ENCODE data around the gene TSNAX. TPM values are rescaled to one million over a fixed set of nuclear protein-coding genes. Genes with fewer than 3 reads are reported as not detected.

Gene TSNAX
- total RNA-seq, 1 experiment from 2014 or later: 36.3 TPM

DNA sequence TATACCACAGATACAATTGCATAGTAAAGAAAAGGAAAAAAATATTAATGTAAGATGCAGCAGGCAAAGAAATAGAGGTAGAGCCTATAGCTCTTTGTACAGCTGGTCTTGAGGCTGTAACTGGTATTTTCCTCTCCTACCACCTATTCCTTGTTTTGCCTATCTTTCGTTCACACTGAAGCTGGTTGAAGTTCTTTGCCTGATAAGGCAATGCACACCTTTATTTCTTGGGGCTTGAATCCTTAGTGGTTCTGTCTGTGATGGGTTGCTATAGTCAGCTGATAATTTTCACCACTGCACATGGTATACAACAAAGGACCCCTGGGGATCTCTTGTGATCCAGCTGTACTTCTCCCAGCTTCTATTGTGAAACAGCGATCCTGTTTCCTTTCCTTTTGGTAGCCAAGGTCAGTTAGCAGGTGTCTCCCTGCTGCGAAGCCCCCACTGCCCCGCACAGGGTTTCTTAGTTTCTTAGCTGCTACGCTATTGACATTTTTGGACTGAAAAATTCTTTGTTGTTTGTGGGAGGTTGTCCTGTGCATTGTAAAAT lies 9.9 kb upstream of the TSNAX start:
- no peak for DNase-seq (ENCODE audit: low read depth)

DNA sequence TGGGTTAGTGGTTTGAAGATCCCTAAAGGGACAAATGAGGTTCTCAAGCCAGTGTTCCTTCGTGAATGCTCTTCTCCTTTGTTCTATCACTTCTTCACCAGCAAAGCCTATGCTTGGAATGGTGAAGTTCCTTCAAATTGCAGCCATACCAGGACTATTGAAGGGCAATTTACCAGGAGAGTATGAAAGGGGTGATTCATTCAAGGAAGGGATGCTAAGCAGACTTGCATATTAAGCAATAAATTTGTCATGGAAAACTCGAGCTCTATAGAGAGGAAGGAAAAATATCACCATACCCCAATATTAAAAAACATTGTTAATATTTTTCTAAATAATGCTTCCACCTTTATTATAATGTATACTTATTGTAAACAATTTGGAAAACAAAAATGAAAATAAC lies 9.3 kb upstream of the TSNAX start:
- DNase-seq (ENCODE audit: low read depth): peak; percentile 10

GRCh38 chr1:231522038-231522437 lies 6.4 kb upstream of the TSNAX start:
- DNase-seq (ENCODE audit: low read depth): no peak

GRCh38 chr1:231522931-231523642 lies 5.4 kb upstream of the TSNAX start:
- no peak for DNase-seq (ENCODE audit: low read depth)

DNA sequence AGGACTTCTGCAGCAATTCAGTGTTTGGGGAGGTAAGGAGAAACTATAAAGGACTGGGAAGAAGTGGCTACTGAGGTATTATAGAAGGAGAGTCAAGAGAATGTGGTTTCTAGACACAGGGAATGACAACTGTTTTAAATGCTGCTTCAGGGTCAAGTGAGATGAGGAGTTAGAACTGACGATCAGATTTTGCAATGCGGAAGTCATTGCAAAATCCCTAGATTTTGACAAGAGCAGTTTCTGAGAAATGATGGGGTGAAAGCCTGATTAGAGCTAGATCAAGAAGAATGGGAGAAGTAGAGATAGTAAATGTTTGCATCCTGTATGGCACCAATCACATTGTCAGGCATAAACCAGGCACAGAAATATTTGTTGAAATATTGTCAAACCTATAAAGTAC lies 4.7 kb upstream of the TSNAX start:
- DNase-seq (ENCODE audit: low read depth): no peak

DNA sequence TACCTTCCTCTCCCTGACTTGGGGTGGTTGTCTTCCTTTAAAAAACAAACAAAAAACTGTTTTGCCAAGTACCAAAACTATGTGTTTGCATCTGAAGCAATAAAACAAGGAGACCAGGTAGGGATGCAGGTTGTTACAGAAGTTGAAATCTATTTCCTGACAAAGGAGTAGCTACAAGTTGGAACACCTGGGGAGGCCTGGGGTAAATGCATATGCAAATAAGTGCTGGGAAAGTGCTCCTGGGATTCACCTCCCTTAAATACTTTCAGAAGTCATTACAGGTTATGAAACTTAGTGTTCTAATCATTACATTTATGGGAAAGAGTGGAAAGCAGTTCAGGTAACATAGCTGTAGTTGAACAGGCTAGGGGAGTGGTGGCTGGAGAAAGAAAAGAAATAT lies 1.9 kb upstream of the TSNAX start:
- DNase-seq (ENCODE audit: low read depth): no peak

- no peak for DNase-seq (ENCODE audit: low read depth)
Observed at GRCh38 chr1:231527586-231528171, 790 bp upstream of the TSNAX start.

DNA sequence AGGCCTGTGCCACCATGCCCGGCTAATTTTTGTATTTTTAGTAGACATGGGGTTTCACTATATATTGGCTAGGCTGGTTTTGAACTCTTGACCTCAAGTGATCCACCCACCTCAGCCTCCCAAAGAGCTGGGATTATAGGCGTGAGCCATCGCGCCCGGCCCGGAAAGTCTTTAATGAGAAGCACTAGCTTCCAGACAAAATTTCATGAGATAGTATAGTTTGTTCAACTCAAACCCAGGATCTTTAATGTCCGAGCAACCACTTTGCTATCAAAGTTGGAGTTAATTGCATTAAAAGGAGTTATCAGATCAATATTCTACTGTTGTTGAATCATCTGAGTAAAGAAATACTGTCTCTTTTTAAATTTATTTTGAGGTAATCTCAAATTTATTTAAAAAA lies 4.8 kb downstream of the TSNAX start:
- DNase-seq (ENCODE audit: low read depth): no peak

DNA sequence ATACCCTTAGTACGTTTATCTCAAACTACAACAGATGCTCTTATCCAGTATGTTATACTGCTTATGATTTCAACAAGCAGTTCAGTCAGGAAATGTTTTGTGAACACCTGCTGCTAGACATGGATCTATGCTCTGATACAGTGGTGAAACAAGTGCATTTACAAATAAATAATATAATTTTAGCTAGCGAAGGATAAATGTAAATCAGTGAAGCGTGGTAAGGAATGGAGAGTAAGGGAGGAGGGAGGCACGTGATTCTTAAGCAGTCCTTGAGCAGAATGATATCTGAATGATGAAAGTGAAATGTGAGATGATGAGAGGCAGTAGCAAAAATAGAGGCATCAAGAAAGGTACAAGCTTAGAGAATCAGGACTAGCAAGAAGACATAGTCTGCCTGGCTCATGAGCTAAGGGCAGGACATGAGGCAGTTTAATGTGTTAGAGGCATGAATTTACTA lies 6.3 kb downstream of the TSNAX start:
- DNase-seq (ENCODE audit: low read depth): no peak

DNA sequence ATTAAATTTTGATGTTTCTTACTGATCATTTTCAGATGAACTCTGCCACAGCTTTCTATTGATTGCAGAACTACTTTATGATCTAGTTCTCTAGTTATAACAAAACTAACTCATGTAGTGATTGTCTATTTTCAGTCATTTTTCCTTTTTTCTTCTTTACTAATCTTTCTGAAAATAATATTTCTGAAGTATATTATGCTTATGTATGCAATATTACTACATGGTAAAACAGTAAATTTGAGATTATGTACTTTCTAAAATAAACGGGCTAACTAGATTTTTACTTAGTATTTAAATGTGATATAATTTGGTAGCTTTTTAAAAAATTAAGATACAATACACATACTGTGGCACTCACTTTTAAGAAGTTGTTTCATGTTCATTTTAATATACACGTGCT lies 7.6 kb downstream of the TSNAX start:
- no peak for DNase-seq (ENCODE audit: low read depth)

- no peak for DNase-seq (ENCODE audit: low read depth)
Observed at GRCh38 chr1:231540847-231541246, 12.4 kb downstream of the TSNAX start.

GRCh38 chr1:231541842-231542241 lies 13.4 kb downstream of the TSNAX start:
- no peak for DNase-seq (ENCODE audit: low read depth)

DNA sequence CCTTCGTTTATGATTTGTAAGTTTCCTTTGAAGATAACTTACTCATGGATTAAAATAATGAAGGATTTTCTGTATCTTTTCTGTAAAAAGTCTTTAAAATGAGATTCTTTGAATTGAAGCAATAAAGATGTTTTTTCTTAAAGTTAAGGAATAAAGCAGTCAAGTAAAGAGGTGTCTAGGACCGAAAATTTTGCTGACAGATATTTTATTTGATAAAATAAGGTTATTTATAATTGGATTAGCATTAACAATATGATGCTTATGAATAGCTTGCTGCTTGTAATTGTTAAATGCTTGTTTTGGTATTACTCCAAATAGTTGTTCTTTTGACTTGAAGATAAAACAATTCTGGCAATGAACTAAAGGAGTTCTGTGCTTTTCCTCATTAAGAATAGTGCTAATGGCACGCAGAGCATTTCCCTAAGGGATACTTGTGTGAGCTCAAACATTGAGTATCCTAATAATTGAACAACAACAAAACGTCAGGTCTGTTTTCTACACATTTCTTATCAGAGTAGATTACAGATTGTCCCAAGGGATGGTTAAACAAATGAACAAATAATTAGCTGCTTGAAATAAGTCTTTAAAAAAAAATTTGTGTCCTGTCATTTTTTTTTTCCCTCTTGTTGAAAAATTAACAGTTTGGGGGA lies 16.6 kb downstream of the TSNAX start:
- no peak for DNase-seq (ENCODE audit: low read depth)

DNA sequence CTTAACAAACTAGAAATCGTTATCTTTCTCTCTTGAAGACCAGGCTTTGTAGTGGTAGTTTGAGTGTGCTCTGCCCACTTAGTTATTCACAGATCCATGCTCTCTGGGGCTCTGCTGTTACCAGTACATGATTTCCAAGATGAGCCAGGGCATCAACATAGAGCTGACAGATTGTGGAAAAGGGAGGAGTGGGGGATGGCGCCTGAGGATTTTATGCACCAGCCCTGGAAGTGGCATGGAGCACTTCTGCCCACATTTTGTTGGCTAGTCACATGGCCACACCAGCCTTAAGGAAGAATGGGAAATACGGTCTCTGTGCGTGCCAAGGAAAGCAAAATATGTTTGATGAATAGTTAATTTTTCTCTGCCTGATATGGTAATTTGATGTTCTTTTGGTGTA lies 18.2 kb downstream of the TSNAX start:
- DNase-seq (ENCODE audit: low read depth): no peak

GRCh38 chr1:231549733-231550447 lies 21.4 kb downstream of the TSNAX start:
- DNase-seq (ENCODE audit: low read depth): no peak

DNA sequence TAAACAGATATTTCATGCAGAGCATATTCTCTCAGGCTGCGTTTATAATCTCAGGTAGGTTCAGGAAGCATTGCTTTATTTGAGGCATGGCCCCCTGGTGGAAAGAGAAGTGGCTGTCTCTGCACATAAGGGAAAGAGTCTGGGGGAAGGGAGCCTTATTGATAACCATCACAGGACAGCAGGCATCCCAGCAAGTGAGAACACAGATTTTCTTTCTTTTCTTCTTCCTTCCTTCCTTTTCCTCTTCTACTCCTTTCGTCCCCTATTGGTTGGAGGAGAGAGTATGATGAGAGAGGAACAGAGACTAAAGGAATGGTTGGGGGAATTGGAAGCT lies 21.9 kb downstream of the TSNAX start:
- peak; percentile 22 for DNase-seq (ENCODE audit: low read depth)

- no peak for DNase-seq (ENCODE audit: low read depth)
Observed at GRCh38 chr1:231553320-231553719, 24.9 kb downstream of the TSNAX start.

DNA sequence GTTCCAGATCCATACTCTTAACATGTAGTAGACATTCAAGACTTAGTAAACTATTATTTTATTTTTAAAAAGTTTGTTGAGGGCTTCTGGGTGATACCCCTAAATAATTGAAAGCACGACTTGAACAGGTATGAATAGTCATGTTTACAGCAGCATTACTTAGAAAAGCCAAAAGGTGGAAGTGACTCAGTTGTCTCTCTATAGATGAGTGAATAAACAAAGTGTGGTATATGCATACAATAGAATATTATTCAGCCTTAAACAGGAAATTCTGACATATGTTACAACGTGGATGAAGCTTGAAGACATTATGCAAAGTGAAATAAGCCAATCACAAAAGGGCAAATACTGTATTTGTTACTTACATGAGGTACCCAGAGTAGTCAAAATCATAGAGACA lies 26.5 kb downstream of the TSNAX start:
- DNase-seq (ENCODE audit: low read depth): no peak

DNA sequence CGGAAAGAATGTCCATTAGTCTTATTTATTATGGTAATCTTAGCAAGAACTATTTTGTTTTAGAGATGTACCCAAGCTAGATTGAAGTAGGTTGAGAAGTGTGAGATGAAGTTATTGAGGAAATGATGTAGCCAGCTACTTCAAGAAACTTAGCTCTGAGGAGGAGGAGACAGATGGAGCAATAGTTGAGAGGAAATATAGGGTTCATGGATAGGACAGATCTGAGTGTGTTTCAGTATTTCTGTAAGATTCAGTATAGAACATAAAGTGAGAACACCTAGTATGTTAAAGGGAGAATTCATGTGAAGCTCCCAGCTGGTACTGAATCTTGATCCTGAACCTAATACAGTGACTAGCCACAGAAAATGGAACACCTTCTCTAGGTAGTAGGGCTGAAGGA lies 28.9 kb downstream of the TSNAX start:
- DNase-seq (ENCODE audit: low read depth): no peak

GRCh38 chr1:231557898-231558707 lies 29.6 kb downstream of the TSNAX start:
- peak; percentile 30 for DNase-seq (ENCODE audit: low read depth)

DNA sequence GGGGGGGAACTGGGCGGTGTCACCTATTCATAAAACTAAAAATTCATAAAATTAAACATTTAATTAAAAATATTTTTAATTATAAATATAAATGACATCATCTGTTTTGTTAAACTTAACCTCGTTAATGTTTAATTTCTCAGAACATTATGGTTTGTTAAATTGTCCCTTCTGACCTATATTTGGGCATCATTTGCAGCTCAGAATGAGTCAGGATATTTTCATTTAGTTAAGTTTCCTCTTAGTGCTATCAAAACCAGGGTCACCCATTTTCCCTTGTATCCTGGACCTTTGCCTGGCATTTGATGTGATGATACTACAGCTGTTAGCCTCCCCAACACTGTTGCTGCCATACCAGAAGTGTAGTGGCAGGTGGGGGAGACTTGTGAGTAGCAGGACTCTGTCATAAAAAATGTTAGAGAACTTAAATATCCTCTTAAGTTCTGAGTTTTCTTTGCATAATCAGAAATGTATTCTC lies 30.3 kb downstream of the TSNAX start:
- DNase-seq (ENCODE audit: low read depth): peak; percentile 12
